IPS-15b (cell line): ENCODE results near the gene TRMT1.

ENCODE experiments used
- H3K27me3 ChIP-seq: one replicate; pipeline ENCODE4 v1.6.1; 2013; ENCODE audit warnings: low read length; ENCODE audit not compliant: control insufficient read depth, insufficient read depth
- H3K36me3 ChIP-seq: one replicate; pipeline ENCODE4 v1.6.1; 2013; ENCODE audit warnings: low read length; ENCODE audit not compliant: control insufficient read depth, insufficient read depth
- H3K4me1 ChIP-seq: one replicate; pipeline ENCODE4 v1.6.1; 2013; ENCODE audit warnings: mild to moderate bottlenecking, low read length; ENCODE audit not compliant: control insufficient read depth, insufficient read depth
- H3K4me3 ChIP-seq: one replicate; pipeline ENCODE4 v1.5.1; 2013; ENCODE audit warnings: low read depth, low read length
- H3K9ac ChIP-seq: one replicate; pipeline ENCODE4 v1.6.1; 2013; ENCODE audit warnings: low read depth, mild to moderate bottlenecking, low read length
- H3K9me3 ChIP-seq: one replicate; pipeline ENCODE4 v1.6.1; 2013; ENCODE audit warnings: mild to moderate bottlenecking, low read length; ENCODE audit not compliant: control insufficient read depth, insufficient read depth

Gene TRMT1

DNA sequence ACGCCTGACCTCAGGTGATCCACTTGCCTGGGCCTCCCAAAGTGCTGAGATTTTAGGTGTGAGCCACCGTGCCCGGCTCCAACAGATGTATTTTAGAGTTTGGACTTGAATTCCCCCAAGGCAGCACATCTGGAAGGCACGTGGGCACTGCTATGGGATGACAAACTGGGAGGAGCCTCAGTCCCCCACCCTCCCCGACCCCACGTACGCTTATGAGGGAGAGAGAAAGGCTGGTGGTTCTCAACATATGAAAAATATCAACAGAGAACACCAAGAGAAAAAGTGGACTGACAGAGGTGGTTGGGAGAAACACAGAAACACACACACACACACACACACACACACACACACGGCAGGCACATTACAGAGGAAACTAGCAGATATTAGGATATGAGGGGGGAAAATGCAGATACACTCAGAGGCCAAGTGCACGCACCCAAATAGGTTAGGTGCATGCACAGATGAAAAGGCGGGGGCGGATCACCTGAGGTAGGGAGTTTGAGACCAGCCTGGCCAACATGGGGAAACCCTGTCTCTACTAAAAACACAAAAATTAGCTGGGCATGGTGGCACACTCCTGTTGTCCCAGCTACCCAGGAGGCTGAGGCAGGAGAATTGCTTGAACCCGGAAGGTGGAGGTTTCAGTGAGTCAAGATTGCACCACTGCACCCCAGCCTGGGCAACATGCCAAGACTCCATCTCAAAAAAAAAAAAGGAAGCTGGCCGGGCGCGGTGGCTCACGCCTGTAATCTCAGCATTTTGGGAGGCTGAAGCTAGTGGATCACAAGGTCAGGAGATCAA, 30.4 kb upstream of the TRMT1 start:
- Histone ChIP-seq H3K4me1 (no peaks in the 10 kb centered on the region), H3K4me3 (no peak overlapping the region), H3K36me3 (peaks cover 12% of the 10 kb centered on the region), H3K27me3 (no peaks in the 10 kb centered on the region), H3K9me3 (no peaks in the 10 kb centered on the region), H3K9ac (no peak overlapping the region)

DNA sequence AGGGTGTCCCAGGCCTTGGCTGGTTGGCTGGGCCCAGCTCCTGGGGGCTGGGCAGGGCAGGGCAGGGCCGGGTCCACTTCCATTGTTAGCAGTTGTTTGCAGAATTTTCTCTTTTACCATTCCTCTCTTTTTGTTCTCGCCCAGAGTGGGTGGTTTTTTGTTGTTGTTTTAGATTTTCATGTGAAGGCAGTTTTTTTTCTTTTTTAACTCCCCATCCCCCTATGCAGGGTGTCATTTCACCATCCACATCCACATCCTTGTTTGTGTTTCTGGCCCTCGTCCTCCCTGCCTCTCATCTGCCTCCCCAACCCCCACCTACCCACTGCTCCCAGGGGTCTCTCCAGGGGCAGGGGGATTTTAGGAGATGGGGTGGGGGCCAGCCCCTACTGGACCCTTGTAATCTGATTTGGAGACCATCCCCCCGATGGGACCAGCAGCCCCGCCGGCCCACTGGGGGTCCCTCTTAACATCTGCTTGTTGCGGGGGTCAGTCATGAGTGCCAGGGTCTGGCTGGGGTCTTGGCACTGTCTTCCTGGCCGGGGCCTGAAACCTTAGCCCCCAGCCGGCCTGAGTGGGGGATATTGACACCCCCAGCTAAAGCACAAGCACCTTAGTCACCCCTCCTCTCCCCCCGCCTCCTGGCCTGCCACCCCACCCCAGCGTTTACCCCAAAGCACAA, 23.2 kb upstream of the TRMT1 start:
- Histone ChIP-seq H3K4me1 (no peaks in the 10 kb centered on the region), H3K36me3 (peaks cover 51% of the 10 kb centered on the region), H3K4me3 (no peak overlapping the region), H3K27me3 (no peaks in the 10 kb centered on the region), H3K9ac (no peak overlapping the region), H3K9me3 (no peaks in the 10 kb centered on the region)

DNA sequence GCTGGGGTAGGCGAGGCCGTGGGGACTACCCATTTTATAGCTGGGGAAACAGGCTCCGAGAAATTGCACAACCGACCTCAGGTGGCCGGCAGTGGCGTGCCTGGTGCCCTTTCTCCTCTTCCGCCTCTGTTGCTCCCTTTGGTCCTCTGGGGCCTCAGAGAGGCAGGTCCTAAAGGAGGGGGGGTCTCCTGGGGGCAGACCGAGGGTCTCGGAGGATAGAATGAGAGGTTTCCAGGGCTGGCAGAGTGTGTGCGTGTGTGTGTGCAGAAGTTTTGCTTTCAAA, 22.3 kb upstream of the TRMT1 start:
- Histone ChIP-seq H3K9ac (no peak overlapping the region), H3K9me3 (no peaks in the 10 kb centered on the region), H3K27me3 (no peaks in the 10 kb centered on the region), H3K36me3 (peaks cover 49% of the 10 kb centered on the region), H3K4me3 (no peak overlapping the region), H3K4me1 (no peaks in the 10 kb centered on the region)

DNA sequence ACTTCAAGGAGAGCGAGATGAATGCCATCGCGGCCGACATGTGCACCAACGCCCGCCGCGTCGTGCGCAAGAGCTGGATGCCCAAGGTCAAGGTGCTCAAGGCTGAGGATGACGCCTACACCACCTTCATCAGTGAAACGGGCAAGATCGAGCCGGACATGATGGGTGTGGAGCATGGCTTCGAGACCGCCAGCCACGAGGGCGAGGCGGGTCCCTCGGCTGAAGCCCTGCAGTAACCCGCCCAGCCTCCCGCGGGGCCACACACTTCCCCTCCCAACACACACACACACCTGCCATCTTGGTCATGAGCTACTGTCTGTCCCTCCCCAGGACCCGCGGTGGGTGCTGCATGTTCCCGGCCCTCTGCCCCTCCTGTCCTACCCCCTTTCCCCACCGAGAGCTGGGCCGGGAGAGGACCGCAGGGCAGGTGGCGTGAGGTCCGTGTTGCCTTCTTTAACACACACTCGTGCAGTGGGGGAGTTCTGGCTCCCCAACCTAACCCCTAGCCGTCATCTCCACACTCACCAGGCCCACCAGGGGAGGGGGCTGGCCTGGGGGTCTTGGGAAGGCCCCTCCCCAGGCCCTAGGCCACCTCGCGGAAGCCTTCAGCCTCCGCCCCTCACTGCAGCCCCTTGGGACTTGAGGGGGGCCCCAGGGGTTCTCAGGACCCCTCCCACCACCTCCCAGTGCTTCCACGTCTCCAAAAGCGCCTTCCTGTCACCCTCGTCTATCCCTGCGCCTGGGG, 21.8 kb upstream of the TRMT1 start:
- no peaks in the 10 kb centered on the region for H3K4me1 ChIP-seq
- H3K4me3 ChIP-seq, result no peak overlapping the region
- H3K27me3 ChIP-seq, result no peaks in the 10 kb centered on the region

DNA sequence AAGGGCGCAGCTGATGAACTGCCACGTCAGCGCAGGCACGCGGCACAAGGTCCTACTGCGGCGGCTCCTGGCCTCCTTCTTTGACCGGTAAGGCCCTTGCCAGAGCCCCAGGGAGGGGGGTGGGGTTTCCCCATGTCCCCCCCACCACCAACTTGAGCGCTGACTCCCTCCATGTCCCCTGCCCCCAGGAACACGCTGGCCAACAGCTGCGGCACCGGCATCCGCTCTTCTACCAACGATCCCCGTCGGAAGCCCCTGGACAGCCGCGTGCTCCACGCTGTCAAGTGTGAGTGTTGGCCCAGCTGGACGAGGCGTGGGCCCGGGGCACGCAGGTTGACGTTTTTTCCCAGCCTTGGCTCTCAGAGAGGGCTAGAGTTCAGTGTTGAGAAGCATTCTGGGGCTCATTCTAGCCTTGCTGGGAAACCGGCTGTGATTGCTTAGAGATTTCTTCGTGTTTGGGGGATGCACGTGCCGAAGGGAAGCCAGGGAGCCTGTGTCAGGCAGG, 20.8 kb upstream of the TRMT1 start:
- Histone ChIP-seq H3K36me3 (peaks cover 46% of the 10 kb centered on the region), H3K4me1 (no peaks in the 10 kb centered on the region), H3K27me3 (no peaks in the 10 kb centered on the region), H3K9me3 (no peaks in the 10 kb centered on the region), H3K9ac (no peak overlapping the region), H3K4me3 (no peak overlapping the region)

More for the DNA sequence above, 21.8 kb upstream of the TRMT1 start:
- H3K36me3 ChIP-seq, result peaks cover 46% of the 10 kb centered on the region
- no peaks in the 10 kb centered on the region for H3K9me3 ChIP-seq
- no peak overlapping the region for H3K9ac ChIP-seq

DNA sequence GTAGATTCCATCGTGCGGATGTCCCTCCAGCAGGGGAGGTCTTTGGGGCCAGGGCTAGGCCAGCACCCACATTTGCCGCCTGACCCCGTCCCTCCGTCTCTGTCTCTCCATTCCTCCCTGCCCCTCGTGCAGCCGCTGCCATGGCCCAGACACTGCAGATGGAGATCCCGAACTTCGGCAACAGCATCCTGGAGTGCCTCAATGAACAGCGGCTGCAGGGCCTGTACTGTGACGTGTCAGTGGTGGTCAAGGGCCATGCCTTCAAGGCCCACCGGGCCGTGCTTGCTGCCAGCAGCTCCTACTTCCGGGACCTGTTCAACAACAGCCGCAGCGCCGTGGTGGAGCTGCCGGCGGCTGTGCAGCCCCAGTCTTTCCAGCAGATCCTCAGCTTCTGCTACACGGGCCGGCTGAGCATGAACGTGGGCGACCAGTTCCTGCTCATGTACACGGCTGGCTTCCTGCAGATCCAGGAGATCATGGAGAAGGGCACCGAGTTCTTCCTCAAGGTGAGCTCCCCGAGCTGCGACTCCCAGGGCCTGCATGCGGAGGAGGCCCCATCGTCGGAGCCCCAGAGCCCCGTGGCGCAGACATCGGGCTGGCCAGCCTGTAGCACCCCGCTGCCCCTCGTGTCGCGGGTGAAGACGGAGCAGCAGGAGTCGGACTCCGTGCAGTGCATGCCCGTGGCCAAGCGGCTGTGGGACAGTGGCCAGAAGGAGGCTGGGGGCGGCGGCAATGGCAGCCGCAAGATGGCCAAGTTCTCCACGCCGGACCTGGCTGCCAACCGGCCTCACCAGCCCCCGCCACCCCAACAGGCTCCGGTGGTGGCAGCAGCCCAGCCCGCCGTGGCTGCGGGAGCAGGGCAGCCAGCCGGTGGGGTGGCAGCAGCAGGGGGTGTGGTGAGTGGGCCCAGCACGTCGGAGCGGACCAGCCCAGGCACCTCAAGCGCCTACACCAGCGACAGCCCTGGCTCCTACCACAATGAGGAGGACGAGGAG, 18.8 kb upstream of the TRMT1 start:
- Histone ChIP-seq H3K4me3 (no peak overlapping the region), H3K36me3 (peaks cover 46% of the 10 kb centered on the region), H3K4me1 (no peaks in the 10 kb centered on the region), H3K9ac (no peak overlapping the region), H3K27me3 (no peaks in the 10 kb centered on the region), H3K9me3 (no peaks in the 10 kb centered on the region)

DNA sequence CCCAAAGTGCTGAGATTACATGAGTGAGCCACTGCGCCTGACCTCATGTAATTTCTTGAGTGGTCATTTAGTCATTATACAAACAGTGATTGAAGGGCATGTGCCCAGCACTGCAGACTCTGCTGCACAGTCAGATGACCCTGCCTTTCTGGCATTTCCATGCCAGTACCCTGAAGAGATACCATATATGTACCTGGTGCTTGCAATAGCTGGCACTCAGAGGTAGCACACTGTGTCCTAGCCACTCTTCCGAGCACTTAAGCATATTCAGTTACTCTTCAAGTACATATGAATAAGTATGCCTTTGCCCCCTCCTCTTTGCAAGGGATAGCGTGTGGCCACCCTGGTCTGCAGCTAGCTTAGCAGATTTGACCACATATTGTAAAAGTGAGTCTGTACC, 18.1 kb upstream of the TRMT1 start:
- Histone ChIP-seq H3K36me3 (peaks cover 46% of the 10 kb centered on the region), H3K9me3 (no peaks in the 10 kb centered on the region), H3K27me3 (no peaks in the 10 kb centered on the region), H3K4me1 (no peaks in the 10 kb centered on the region), H3K4me3 (no peak overlapping the region), H3K9ac (no peak overlapping the region)

DNA sequence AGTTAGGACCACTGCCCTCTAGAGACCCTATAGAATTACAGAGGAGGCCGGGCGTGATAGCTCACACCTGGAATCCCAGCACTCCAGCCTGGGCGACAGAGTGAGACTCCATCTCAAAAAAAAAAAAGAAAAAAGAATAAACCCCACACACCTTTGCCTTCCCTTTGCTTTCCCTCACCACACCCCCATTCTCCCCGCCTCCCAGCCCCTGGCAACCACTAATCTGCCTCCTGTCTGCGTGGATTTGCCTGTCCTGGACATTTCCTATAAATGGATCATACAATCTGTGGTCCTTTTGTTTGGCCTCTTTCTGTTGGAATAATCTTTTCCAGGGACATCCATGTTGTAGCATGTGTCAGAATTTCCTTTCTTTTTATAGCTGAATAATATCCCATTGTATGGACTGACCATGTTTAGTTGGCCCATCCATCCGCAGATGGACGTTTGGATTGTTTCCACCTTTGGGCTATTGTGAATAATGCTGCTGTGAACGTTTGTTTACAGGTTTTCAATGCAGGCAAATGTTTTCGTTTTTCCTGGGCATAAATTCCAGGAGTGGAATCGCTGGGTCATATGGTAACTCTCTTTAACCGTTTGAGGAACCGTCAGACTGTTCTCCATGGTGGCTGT, 16.8 kb upstream of the TRMT1 start:
- H3K4me3 ChIP-seq, result no peak overlapping the region
- peaks cover 45% of the 10 kb centered on the region for H3K36me3 ChIP-seq
- H3K27me3 ChIP-seq, result no peaks in the 10 kb centered on the region
- H3K9me3 ChIP-seq, result no peaks in the 10 kb centered on the region
- no peak overlapping the region for H3K9ac ChIP-seq
- H3K4me1 ChIP-seq, result no peaks in the 10 kb centered on the region

DNA sequence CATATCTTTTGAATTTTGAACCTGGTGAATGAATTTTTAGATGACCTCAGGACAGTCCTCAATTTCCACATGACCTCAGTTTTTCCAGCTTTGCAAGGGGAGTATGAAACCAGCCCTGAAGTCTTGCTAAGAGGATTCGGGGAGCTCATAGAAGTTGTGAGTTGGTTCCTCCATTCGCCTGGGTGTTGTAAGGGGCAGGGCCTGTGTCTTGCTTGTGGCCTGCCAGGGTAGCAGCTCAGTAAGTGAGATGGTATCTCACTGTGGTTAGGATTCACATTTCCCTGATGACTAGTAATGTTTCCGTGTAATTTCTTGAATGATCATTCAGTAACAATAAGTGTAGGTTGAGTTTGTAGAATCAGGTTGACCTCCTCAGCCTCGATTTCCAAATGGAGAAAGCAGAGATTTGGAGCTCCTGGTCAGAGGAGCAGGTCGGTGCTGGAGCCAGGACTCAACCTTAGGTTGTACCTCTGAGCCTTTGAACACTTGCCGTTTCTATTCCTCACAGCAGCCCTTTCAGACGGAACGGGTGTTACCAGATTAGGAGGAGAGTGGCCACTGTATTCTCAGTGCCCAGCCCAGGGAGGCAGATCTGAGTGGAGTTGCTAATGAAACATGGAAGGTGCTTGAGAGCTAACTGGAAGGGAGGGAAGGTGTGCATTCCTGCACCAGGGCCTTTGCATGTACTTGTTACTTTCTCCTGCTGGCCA, 16.1 kb upstream of the TRMT1 start:
- H3K9me3 ChIP-seq, result no peaks in the 10 kb centered on the region
- H3K4me3 ChIP-seq, result no peak overlapping the region
- H3K27me3 ChIP-seq, result no peaks in the 10 kb centered on the region
- H3K9ac ChIP-seq, result peak overlapping the region; percentile 32
- H3K36me3 ChIP-seq, result peaks cover 38% of the 10 kb centered on the region
- no peaks in the 10 kb centered on the region for H3K4me1 ChIP-seq

DNA sequence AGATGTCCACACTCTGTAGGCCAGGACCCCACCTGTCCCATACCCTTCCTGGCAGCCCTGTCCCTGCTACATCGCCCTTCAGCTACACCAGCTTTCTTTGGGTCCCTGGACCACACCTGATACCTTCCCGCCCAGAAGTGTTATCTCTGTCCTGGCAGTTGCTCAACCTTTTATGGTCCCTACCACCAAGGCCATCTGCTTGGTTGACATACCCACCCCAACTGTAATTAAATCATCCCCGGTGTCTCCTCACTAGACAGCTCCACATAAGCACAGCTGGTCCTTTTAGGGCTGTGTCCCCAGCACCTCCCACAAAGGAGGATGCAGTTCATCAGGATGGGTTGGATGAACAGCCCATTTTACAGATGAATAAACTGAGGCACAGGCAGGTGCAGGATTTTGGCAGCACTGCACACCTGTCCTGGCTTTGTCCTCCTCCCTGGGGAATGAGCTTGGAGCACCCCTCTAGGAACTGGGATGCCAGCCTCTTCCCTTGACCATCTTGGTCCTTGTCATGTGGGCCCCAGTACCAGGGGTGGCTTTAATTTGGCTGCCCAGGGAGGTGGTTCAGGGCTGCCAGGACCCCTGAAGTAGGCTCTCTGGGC, 14.4 kb upstream of the TRMT1 start:
- Histone ChIP-seq H3K36me3 (peaks cover 26% of the 10 kb centered on the region), H3K9ac (no peak overlapping the region)

More for the DNA sequence above, 14.4 kb upstream of the TRMT1 start:
- Histone ChIP-seq H3K27me3 (no peaks in the 10 kb centered on the region), H3K9me3 (no peaks in the 10 kb centered on the region), H3K4me1 (no peaks in the 10 kb centered on the region), H3K4me3 (no peak overlapping the region)
